CD4-positive, alpha-beta T cell treated with Interleukin-4 for 4 hours (primary cell): Measurements from ENCODE around the gene RASGEF1B.

Experiments used
- DNase-seq: peaks from one replicate; pipeline ENCODE4 v3.0.0-alpha.2; 2020

The RASGEF1B gene

DNA sequence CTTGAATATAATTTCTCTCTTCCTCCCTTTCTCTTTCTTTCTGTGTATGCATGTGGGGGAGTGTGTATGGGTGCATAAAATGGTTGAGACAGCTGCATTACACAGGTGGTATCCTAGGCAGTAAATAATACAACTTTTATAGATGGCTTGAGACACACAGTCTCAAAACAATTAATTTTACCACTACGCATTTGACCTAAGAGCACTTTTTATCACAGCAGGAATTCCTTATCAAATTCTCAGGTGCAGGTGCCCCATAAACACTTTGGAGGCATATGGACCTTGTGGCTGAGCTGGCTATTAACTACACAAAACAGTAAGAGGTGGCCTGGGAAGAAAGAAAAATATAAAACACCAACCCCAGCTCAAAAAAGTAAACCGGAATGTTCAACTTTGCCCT lies 91.3 kb downstream of the RASGEF1B start:
- DNase-seq: no peak

DNA sequence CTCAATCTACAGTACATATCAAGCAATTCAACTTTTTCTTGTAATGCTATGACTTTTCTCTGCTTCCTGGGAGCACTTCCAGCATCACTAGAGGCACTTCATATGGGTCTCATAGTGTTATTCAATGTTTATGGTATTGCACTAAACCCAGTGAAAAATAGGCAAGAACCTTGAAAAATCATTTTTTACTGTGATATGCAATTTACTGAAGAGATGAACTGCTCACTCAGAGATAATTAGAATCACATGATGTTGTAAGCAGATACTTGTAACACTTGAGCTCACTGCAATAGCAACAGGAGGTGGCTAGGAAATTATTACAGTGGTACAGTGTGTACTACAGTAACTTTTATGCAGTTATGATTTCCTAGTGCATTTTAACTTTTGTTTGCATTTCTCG lies 93.3 kb downstream of the RASGEF1B start:
- no peak for DNase-seq

DNA sequence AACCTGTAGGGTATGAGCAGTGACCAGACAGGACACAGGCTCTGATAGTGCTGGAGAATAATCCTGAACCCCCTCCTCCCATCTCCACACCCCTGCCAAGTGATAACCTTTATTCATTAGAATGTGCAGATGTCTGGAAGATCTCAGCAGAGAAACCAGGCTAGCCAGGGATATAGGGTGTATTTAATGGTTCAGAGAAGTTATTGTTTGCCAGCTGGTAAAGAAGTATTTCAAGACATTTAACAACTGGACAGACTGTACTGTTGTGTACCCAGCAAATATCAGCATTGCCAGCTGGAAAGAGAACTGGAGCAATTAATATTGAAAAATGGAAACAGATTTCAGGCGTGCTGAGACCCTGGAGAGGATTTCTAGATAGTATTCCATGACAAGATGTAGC lies 94.5 kb downstream of the RASGEF1B start:
- DNase-seq: no peak

DNA sequence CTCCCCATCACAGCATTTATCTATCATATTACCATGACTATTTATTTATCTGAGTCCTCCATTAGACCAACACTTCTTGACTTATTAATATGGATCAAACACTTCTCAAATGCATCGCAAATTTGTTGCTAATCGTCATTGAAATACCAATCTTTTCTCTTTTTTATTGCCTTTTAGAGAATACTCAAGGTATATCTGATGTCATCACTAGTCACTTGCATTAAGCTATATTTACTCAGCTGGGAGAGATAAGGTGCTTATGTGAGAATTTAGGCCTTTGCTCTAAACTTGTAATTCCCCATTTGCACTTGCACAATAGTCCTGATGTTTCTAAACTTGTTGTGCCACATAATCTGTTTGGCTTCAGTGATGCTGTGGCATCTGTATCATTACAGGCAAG lies 95.0 kb downstream of the RASGEF1B start:
- DNase-seq: no peak
